Astrocyte (in vitro differentiated cells and primary cell): ENCODE results near the gene RAE1.

Experiments used
- EZH2 ChIP-seq: IDR thresholded peaks from 2 replicates; pipeline ENCODE4 v1.6.1; 2012; ENCODE audit warnings: mild to moderate bottlenecking, low read length, inconsistent platforms; ENCODE audit not compliant: insufficient read depth
- TF ChIP-seq, protein P1 (sequence below): IDR thresholded peaks from 2 replicates; pipeline ENCODE4 v1.5.1; 2011; ENCODE audit warnings: low read depth, mild to moderate bottlenecking, inconsistent platforms, low read length, moderate library complexity; ENCODE audit not compliant: insufficient read depth

DNA sequence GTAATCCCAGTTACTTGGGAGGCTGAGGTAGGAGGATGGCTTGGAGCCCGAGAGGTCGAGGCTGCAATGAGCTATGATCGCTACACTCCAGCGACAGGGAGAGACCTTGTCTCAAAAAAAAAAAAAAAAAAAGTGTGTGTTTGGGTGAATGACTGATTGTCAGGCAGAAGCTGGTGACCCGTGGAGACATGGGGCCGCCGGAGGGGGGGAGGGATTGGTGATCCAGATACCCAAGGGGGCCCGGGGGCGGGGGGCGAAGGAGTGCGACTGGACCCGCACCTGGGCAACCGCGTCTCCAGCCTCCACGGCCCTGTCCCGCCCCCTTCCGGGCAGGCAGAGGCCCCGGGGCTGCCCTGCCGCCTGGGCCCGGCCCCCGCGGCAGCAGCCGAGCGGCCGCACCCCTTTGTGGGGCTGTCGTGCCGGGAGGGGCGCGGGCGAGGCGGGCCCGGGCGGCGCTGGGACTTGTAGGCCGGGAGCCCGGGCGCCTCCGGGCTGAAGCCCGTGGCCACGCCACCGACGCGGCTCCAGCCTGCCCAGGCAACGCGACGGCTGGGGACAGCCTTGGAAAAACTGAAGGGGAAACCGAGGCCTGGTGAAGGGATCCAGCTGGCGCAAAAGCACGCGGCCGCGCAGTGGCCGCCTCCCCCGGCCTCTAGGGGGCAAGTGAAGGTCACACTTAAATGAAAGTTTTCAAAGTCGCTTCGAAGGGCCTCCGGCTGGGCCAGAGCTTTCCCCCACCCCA is 38.1 kb downstream of the RAE1 start:
- TF ChIP-seq, protein P1, sequence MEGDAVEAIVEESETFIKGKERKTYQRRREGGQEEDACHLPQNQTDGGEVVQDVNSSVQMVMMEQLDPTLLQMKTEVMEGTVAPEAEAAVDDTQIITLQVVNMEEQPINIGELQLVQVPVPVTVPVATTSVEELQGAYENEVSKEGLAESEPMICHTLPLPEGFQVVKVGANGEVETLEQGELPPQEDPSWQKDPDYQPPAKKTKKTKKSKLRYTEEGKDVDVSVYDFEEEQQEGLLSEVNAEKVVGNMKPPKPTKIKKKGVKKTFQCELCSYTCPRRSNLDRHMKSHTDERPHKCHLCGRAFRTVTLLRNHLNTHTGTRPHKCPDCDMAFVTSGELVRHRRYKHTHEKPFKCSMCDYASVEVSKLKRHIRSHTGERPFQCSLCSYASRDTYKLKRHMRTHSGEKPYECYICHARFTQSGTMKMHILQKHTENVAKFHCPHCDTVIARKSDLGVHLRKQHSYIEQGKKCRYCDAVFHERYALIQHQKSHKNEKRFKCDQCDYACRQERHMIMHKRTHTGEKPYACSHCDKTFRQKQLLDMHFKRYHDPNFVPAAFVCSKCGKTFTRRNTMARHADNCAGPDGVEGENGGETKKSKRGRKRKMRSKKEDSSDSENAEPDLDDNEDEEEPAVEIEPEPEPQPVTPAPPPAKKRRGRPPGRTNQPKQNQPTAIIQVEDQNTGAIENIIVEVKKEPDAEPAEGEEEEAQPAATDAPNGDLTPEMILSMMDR, result peak; percentile 17
- TF ChIP-seq EZH2, result no peak
